H1 (cell line): ENCODE data around the gene SHISA6. TPM values are rescaled to one million over a fixed set of nuclear protein-coding genes. Genes with fewer than 3 reads are reported as not detected.

Source experiments
- CTCF ChIA-PET: fragments of 300-600 bp; sonication (Branson Sonifier 250); formaldehyde crosslinking; loops from one replicate; lab custom pipeline; 2021; ENCODE audit not compliant: partially characterized antibody; lab: Charles Lee
- POLR2A ChIA-PET: fragments of 300-600 bp; sonication (Branson Sonifier 250); formaldehyde crosslinking; loops from one replicate; lab custom pipeline; 2021; ENCODE audit warnings: inconsistent platforms; ENCODE audit not compliant: partially characterized antibody; lab: Charles Lee
- DNase-seq, 2 experiments: peaks; one replicate each; pipeline versions ENCODE4 v3.0.0 to v3.0.0-alpha.2; 2010 to 2022; ENCODE audit warnings: low spot score in 2 of 2, low read depth in 1 of 2, mixed read lengths in 1 of 2
- FAIRE-seq: peaks from 2 replicates; lab custom pipeline; 2011; peaks lifted over from hg19 to GRCh38; lab: Jason Lieb, UNC
- H2AFZ ChIP-seq: 2 replicates; pipeline ENCODE4 v1.8.1; 2012; ENCODE audit warnings: low read length, inconsistent platforms
- H2AK5ac ChIP-seq: 2 replicates; pipeline ENCODE4 v1.6.1; 2013; ENCODE audit warnings: low read depth, low read length
- H2BK120ac ChIP-seq: replicated peaks from 2 replicates; pipeline ENCODE3; 2013; ENCODE audit warnings: low read depth, low read length, inconsistent platforms
- H2BK12ac ChIP-seq: 2 replicates; pipeline ENCODE4 v1.6.1; 2013; ENCODE audit warnings: low read depth, low read length
- H2BK15ac ChIP-seq: 2 replicates; pipeline ENCODE4 v1.6.1; 2013; ENCODE audit warnings: low read length
- H2BK20ac ChIP-seq: 2 replicates; pipeline ENCODE4 v1.6.1; 2013; ENCODE audit warnings: low read length
- H2BK5ac ChIP-seq: 2 replicates; pipeline ENCODE4 v1.6.1; 2013; ENCODE audit warnings: low read depth, low read length
- H3K14ac ChIP-seq: 2 replicates; pipeline ENCODE4 v1.6.1; 2013; ENCODE audit warnings: inconsistent platforms; ENCODE audit not compliant: insufficient read length
- H3K18ac ChIP-seq: 2 replicates; pipeline ENCODE4 v1.6.1; 2013; ENCODE audit warnings: low read length; ENCODE audit errors: extremely low read depth
- H3K23ac ChIP-seq: 2 replicates; pipeline ENCODE4 v1.6.1; 2013; ENCODE audit warnings: inconsistent platforms; ENCODE audit not compliant: insufficient read length
- H3K23me2 ChIP-seq: 2 replicates; pipeline ENCODE4 v1.6.1; 2013; ENCODE audit warnings: low read depth, low read length
- H3K27ac ChIP-seq: 2 replicates; pipeline ENCODE4 v1.6.1; 2011; ENCODE audit warnings: low read depth, low read length, inconsistent platforms
- H3K27me3 ChIP-seq, 4 experiments: replicated peaks in 1 of 4; 1 replicate in 1 of 4; 2 replicates in 3 of 4; pipeline versions ENCODE4 v1.6.1 to v1.8.1; 2011 to 2013; ENCODE audit warnings: low read length in 3 of 4, mild to moderate bottlenecking in 3 of 4, inconsistent platforms in 2 of 4, mixed read lengths in 2 of 4, moderate library complexity in 1 of 4; ENCODE audit not compliant: control insufficient read depth in 3 of 4, insufficient read depth in 3 of 4; ENCODE audit errors: extremely low read depth in 1 of 4
- H3K36me3 ChIP-seq, 4 experiments: 2 replicates each; pipeline versions ENCODE4 v1.6.1 to v1.8.1; 2011 to 2013; ENCODE audit warnings: mild to moderate bottlenecking in 4 of 4, low read length in 3 of 4, moderate library complexity in 2 of 4, control low read depth in 1 of 4, inconsistent platforms in 1 of 4; ENCODE audit not compliant: insufficient read depth in 4 of 4, control insufficient read depth in 2 of 4
- H3K4ac ChIP-seq: replicated peaks from 2 replicates; pipeline ENCODE3; 2013; ENCODE audit warnings: low read length, low read depth, mixed read lengths, inconsistent platforms; ENCODE audit not compliant: insufficient read length
- H3K4me1 ChIP-seq, 4 experiments: replicated peaks in 1 of 4; 1 replicate in 1 of 4; 2 replicates in 3 of 4; pipeline versions ENCODE4 v1.6.1 to v1.8.1; 2011 to 2013; ENCODE audit warnings: low read length in 3 of 4, inconsistent platforms in 2 of 4, mixed read lengths in 1 of 4; ENCODE audit not compliant: insufficient read depth in 4 of 4, control insufficient read depth in 3 of 4
- H3K4me2 ChIP-seq, 2 experiments: 2 replicates each; pipeline versions ENCODE4 v1.6.1 to v1.8.1; 2011 to 2013; ENCODE audit warnings: low read depth in 2 of 2, low read length in 2 of 2, control low read depth in 1 of 2, inconsistent platforms in 1 of 2, mild to moderate bottlenecking in 1 of 2; ENCODE audit not compliant: insufficient read depth in 1 of 2
- H3K4me3 ChIP-seq, 4 experiments: fragments of 200-600, 300-600 bp in 1 of 4; sonication (generic), shearing (Covaris generic), sonication (Bioruptor Twin) in 1 of 4; 2 replicates each; pipeline versions ENCODE4 v1.5.1 to v1.8.1; 2011 to 2016; ENCODE audit warnings: low read length in 4 of 4, low read depth in 3 of 4, control low read depth in 2 of 4, inconsistent platforms in 2 of 4, mild to moderate bottlenecking in 2 of 4, mixed read lengths in 1 of 4, moderate library complexity in 1 of 4; ENCODE audit not compliant: insufficient read depth in 2 of 4; ENCODE audit errors: extremely low read depth in 1 of 4
- H3K56ac ChIP-seq: replicated peaks from 2 replicates; pipeline ENCODE3; 2013; ENCODE audit warnings: low read depth, mild to moderate bottlenecking, mixed read lengths, low read length, inconsistent platforms; ENCODE audit not compliant: insufficient read length
- H3K79me1 ChIP-seq: 2 replicates; pipeline ENCODE4 v1.6.1; 2013; ENCODE audit warnings: low read depth, low read length, control low read depth
- H3K79me2 ChIP-seq, 2 experiments: 2 replicates each; pipeline versions ENCODE4 v1.6.1 to v1.8.1; 2012 to 2013; ENCODE audit warnings: low read length in 2 of 2, mild to moderate bottlenecking in 2 of 2, inconsistent platforms in 1 of 2; ENCODE audit not compliant: insufficient read depth in 2 of 2, control insufficient read depth in 1 of 2
- H3K9ac ChIP-seq, 4 experiments: replicated peaks in 1 of 4; 1 replicate in 1 of 4; 2 replicates in 3 of 4; pipeline versions ENCODE4 v1.6.1 to v1.8.1; 2011 to 2013; ENCODE audit warnings: low read depth in 3 of 4, low read length in 3 of 4, control low read depth in 2 of 4, mild to moderate bottlenecking in 2 of 4, moderate library complexity in 2 of 4, inconsistent platforms in 1 of 4; ENCODE audit errors: extremely low read depth in 1 of 4
- H3K9me3 ChIP-seq, 2 experiments: 2 replicates each; pipeline versions ENCODE4 v1.6.1 to v1.8.1; 2012 to 2013; ENCODE audit warnings: mild to moderate bottlenecking in 2 of 2, moderate library complexity in 2 of 2, control low read depth in 1 of 2, inconsistent platforms in 1 of 2, low read depth in 1 of 2, low read length in 1 of 2, mixed read lengths in 1 of 2; ENCODE audit not compliant: insufficient read depth in 2 of 2
- H4K20me1 ChIP-seq, 2 experiments: replicated peaks in 1 of 2; 2 replicates each; pipeline versions ENCODE3 to v1.8.1; 2011 to 2013; ENCODE audit warnings: inconsistent platforms in 2 of 2, low read length in 2 of 2, mild to moderate bottlenecking in 1 of 2; ENCODE audit not compliant: insufficient read depth in 2 of 2, control insufficient read depth in 1 of 2
- H4K5ac ChIP-seq: 2 replicates; pipeline ENCODE4 v1.6.1; 2013; ENCODE audit warnings: low read length, low read depth, mixed read lengths, inconsistent platforms; ENCODE audit not compliant: insufficient read length
- H4K8ac ChIP-seq: 2 replicates; pipeline ENCODE4 v1.8.0; 2013; ENCODE audit warnings: mild to moderate bottlenecking, moderate library complexity, low read length, inconsistent platforms; ENCODE audit not compliant: insufficient read depth; ENCODE audit errors: extremely low read depth
- H4K91ac ChIP-seq: replicated peaks from 2 replicates; pipeline ENCODE3; 2013; ENCODE audit warnings: low read length, mixed read lengths, inconsistent platforms; ENCODE audit not compliant: insufficient read length
- BRCA1 ChIP-seq: IDR thresholded peaks from 2 replicates; pipeline ENCODE4 v1.6.1; 2012; ENCODE audit warnings: low read depth, low read length, improper control_type of control experiment
- CBX8 ChIP-seq: fragments of 300-800, 300-1000 bp; sonication (generic); IDR thresholded peaks from 2 replicates; pipeline ENCODE4 v1.7.1; 2016; ENCODE audit warnings: low read depth, low read length, borderline replicate concordance
- CTBP2 ChIP-seq: IDR thresholded peaks from 2 replicates; pipeline ENCODE4 v1.7.0; 2011; ENCODE audit warnings: borderline replicate concordance, mild to moderate bottlenecking, moderate library complexity, mixed read lengths, low read length; ENCODE audit not compliant: insufficient read depth, insufficient read length
- CTCF ChIP-seq, 3 experiments: IDR thresholded peaks; 1 replicate in 2 of 3; 2 replicates in 1 of 3; pipeline versions ENCODE4 v1.5.1 to v1.6.1; 2011; ENCODE audit warnings: low read length in 3 of 3, mild to moderate bottlenecking in 3 of 3, inconsistent platforms in 2 of 3, low read depth in 1 of 3, moderate library complexity in 1 of 3; ENCODE audit not compliant: insufficient read depth in 1 of 3; ENCODE audit errors: control extremely low read depth in 1 of 3
- GTF2F1 ChIP-seq: IDR thresholded peaks from 2 replicates; pipeline ENCODE4 v1.6.1; 2012; ENCODE audit warnings: low read depth, low read length, improper control_type of control experiment, borderline replicate concordance
- HDAC2 ChIP-seq, 2 experiments: fragments of 300-600 bp in 1 of 2; sonication (generic) in 1 of 2; IDR thresholded peaks; 2 replicates each; pipeline ENCODE4 v1.6.1; 2011 to 2012; ENCODE audit warnings: low read depth in 2 of 2, low read length in 2 of 2, mild to moderate bottlenecking in 2 of 2, moderate library complexity in 2 of 2, borderline replicate concordance in 1 of 2, inconsistent platforms in 1 of 2
- SAP30 ChIP-seq: fragments of 300-600 bp; sonication (generic); IDR thresholded peaks from 2 replicates; pipeline ENCODE4 v1.7.1; 2012; ENCODE audit warnings: low read length, moderate library complexity, mild to moderate bottlenecking, inconsistent platforms; ENCODE audit not compliant: insufficient read depth, insufficient replicate concordance
- WGBS, 2 experiments: shearing (Covaris generic) in 1 of 2; methylation state at CpG; one replicate each; pipeline versions ENCODE4 v1.1.6 to v1.1.7; 2013 to 2015; ENCODE audit warnings: low lambda C conversion rate in 2 of 2, mixed read lengths in 2 of 2, inconsistent platforms in 1 of 2, low coverage in 1 of 2, missing lambda C conversion rate in 1 of 2; ENCODE audit not compliant: insufficient replicate concordance in 2 of 2, insufficient coverage in 1 of 2, insufficient read length in 1 of 2; ENCODE audit errors: extremely low coverage in 1 of 2, missing lambda C conversion rate in 1 of 2; 5-methylcytosine and 5-hydroxymethylcytosine counted together
- polyA plus RNA-seq, 7 experiments: library from polyadenylated mRNA; depleted of rRNA in 3 of 7; stranded (reverse) in 5 of 7; unstranded in 2 of 7; fragments of >200 nt in 5 of 7; fragments of 200-250 nt in 2 of 7; gene quantifications; 1 replicate in 5 of 7; 2 replicates in 1 of 7; 4 replicates in 1 of 7; pipeline versions ENCODE4 v1.2.1 to v1.2.3, GENCODE V29; 2011 to 2013; ENCODE audit warnings: missing spikeins in 2 of 7, mixed read lengths in 2 of 7
- total RNA-seq: library from RNA; stranded (reverse); fragmentation: NEBNext Ultra II Directional; extraction: Animal tissue kit (Norgen Biotek cat#: 25700); gene quantifications from 2 replicates; pipeline ENCODE4 v1.2.1, GENCODE V29; 2021

The SHISA6 gene
- total and polyA plus RNA-seq, 2 of the 8 experiments (the other 6 are each of a cell fraction or from before 2014, with no cell fraction given): 2.9 to 4.8 TPM

- Histone ChIP-seq H3K79me1 (no peaks in the 10 kb centered on the region), H3K23ac (no peak overlapping the region), H4K91ac (no peak overlapping the region), H3K27ac (no peak overlapping the region), H2BK5ac (no peak overlapping the region), H4K8ac (no peak overlapping the region), H3K4me2 (no peak overlapping the region), H3K9ac (no peak overlapping the region), H3K56ac (no peak overlapping the region), H3K4me3 (no peak overlapping the region), H2BK15ac (no peak overlapping the region), H3K4me1 (no peaks in the 10 kb centered on the region), H4K20me1 (no peaks in the 10 kb centered on the region), H3K36me3 (no peaks in the 10 kb centered on the region), H2BK120ac (no peak overlapping the region), H2BK12ac (no peak overlapping the region), H4K5ac (no peak overlapping the region), H3K23me2 (no peaks in the 10 kb centered on the region), H2BK20ac (no peak overlapping the region), H2AK5ac (no peak overlapping the region), H3K4ac (no peak overlapping the region), H3K79me2 (no peaks in the 10 kb centered on the region), H3K9me3 (no peaks in the 10 kb centered on the region), H2AFZ (no peak overlapping the region), H3K27me3 (no peaks in the 10 kb centered on the region), H3K18ac (no peak overlapping the region), H3K14ac (no peak overlapping the region)
- FAIRE-seq (no peak), DNase-seq (no peak)
- CTCF ChIA-PET: no interaction called here
- TF ChIP-seq CTCF (IDR thresholded peaks at IDR 0.05; ENCODE audit: control extremely low read depth in 1 of 3, insufficient read depth in 1 of 3, low read depth in 1 of 3, low read length in 3 of 3) (no peak), GTF2F1 (no peak), SAP30 (no peak), HDAC2 (IDR thresholded peaks at IDR 0.05; ENCODE audit: borderline replicate concordance in 1 of 2, low read depth in 2 of 2, low read length in 2 of 2) (no peak), BRCA1 (no peak), CTBP2 (no peak), CBX8 (no peak)
- POLR2A ChIA-PET: no interaction called here
- WGBS, 2 experiments: 99% methylated on average over 5 of the region's 5 CpGs; no CpG with 5 or more reads in 1 of the 2 experiments
Observed at GRCh38 chr17:11383157-11383556, 142.1 kb downstream of the SHISA6 start.
